GM21723 (cell line): ENCODE measurements around the gene RELB.

Experiments
- ATAC-seq: cut with Tn5 transposase; IDR thresholded peaks from one replicate; pipeline ENCODE4 v1.9.1; 2021; ENCODE audit warnings: mild to moderate bottlenecking, moderate library complexity; ENCODE audit not compliant: unreplicated experiment

Gene RELB

GRCh38 chr19:45057444-45057843, 56.2 kb downstream of the RELB start:
- no peak for ATAC-seq

- no peak for ATAC-seq
Measured at GRCh38 chr19:45058622-45059159, 57.4 kb downstream of the RELB start.

GRCh38 chr19:45059258-45059965, 58.1 kb downstream of the RELB start:
- no peak for ATAC-seq

GRCh38 chr19:45061965-45062364, 60.7 kb downstream of the RELB start:
- ATAC-seq: no peak

- no peak for ATAC-seq
Measured at GRCh38 chr19:45063851-45064801, 62.9 kb downstream of the RELB start.

- ATAC-seq: no peak
Measured at GRCh38 chr19:45066921-45067661, 65.8 kb downstream of the RELB start.

- ATAC-seq: no peak
Measured at GRCh38 chr19:45068041-45068440, 66.8 kb downstream of the RELB start.

GRCh38 chr19:45069056-45069455, 67.8 kb downstream of the RELB start:
- no peak for ATAC-seq

- ATAC-seq: no peak
Measured at GRCh38 chr19:45070214-45070613, 69.0 kb downstream of the RELB start.

GRCh38 chr19:45070861-45071544, 69.7 kb downstream of the RELB start:
- ATAC-seq: no peak

- no peak for ATAC-seq
Measured at GRCh38 chr19:45071545-45071938, 70.3 kb downstream of the RELB start.

- ATAC-seq: no peak
Measured at GRCh38 chr19:45071969-45072790, 70.9 kb downstream of the RELB start.

GRCh38 chr19:45074744-45075300, 73.6 kb downstream of the RELB start:
- ATAC-seq: no peak

GRCh38 chr19:45075301-45076028, 74.2 kb downstream of the RELB start:
- peak; percentile 57 for ATAC-seq

GRCh38 chr19:45076029-45076850, 75.0 kb downstream of the RELB start, which contains the start of gene ZNF296:
Gene ZNF296, minus strand, starts transcription at chr19:45076478. Its CDS starts 105 bp downstream, at chr19:45076373.
- peak; percentile 48 for ATAC-seq

GRCh38 chr19:45076851-45077730, 75.8 kb downstream of the RELB start:
- no peak for ATAC-seq
